KBM-7 (cell line): ENCODE data around the gene RDH13.
"Not testable (repeated sequence)": the region's sequence is repeated elsewhere in the genome, so short reads cannot be mapped to it uniquely, and the experiment has no call there.

Experiments
- DNase-seq: peaks from one replicate; pipeline ENCODE4 v3.0.0-alpha.2; 2015
- in situ Hi-C: fragments of 300-500 bp; cut with MboI; formaldehyde crosslinking; loops from 2 replicates; pipeline ENCODE4 v1.14.3; 2020; ENCODE audit warnings: low sequenced_read_pairs, low pct_unique_long_range_greater_than_20kb, mixed read lengths

Gene RDH13

GRCh38 chr19:55032170-55032800, 30.7 kb downstream of the RDH13 start:
- no peak for DNase-seq
- in situ Hi-C loops, result no loop called here

GRCh38 chr19:55031178-55031577, 31.8 kb downstream of the RDH13 start:
- no peak for DNase-seq
- in situ Hi-C loops, result no loop called here

GRCh38 chr19:55028757-55029156, 34.2 kb downstream of the RDH13 start:
- peak; percentile 32 for DNase-seq
- in situ Hi-C loops, result no loop called here

GRCh38 chr19:55027472-55028337, 35.2 kb downstream of the RDH13 start:
- peak; percentile 34 for DNase-seq
- in situ Hi-C loops, result no loop called here

- DNase-seq, in situ Hi-C loops: not testable (repeated sequence)
These were observed 35.8 kb downstream of the RDH13 start for GRCh38 chr19:55027140-55027471.

- no peak for DNase-seq
- in situ Hi-C loops, result no loop called here
These were observed 38.8 kb downstream of the RDH13 start for GRCh38 chr19:55024111-55024510.

- DNase-seq, in situ Hi-C loops: not testable (repeated sequence)
These were observed 42.6 kb downstream of the RDH13 start for GRCh38 chr19:55020351-55020750.

- no peak for DNase-seq
- in situ Hi-C loops, result no loop called here
These were observed 44.3 kb downstream of the RDH13 start for GRCh38 chr19:55018633-55019032.

GRCh38 chr19:55018216-55018615, 44.7 kb downstream of the RDH13 start:
- in situ Hi-C loops, result no loop called here
- no peak for DNase-seq

- DNase-seq, result no peak
- in situ Hi-C loops, result no loop called here
These were observed 46.9 kb downstream of the RDH13 start for GRCh38 chr19:55016017-55016416.

- in situ Hi-C loops, result no loop called here
- DNase-seq, result no peak
These were observed 47.8 kb downstream of the RDH13 start for GRCh38 chr19:55015126-55015525.

- in situ Hi-C loops, result no loop called here
- DNase-seq, result no peak
These were observed 48.2 kb downstream of the RDH13 start for GRCh38 chr19:55014714-55015113.

GRCh38 chr19:55013596-55013995, 49.4 kb downstream of the RDH13 start:
- in situ Hi-C loops, result no loop called here
- DNase-seq, result no peak

GRCh38 chr19:55012306-55012705, 50.6 kb downstream of the RDH13 start:
- DNase-seq, result no peak
- in situ Hi-C loops, result no loop called here

GRCh38 chr19:55010561-55010960, 52.4 kb downstream of the RDH13 start:
- in situ Hi-C loops, DNase-seq: not testable (repeated sequence)

GRCh38 chr19:55008781-55009180, 54.2 kb downstream of the RDH13 start:
- DNase-seq, result not testable (repeated sequence)

GRCh38 chr19:55008189-55008588, 54.8 kb downstream of the RDH13 start:
- in situ Hi-C loops, DNase-seq: not testable (repeated sequence)

More at GRCh38 chr19:55008781-55009180, 54.2 kb downstream of the RDH13 start:
- in situ Hi-C loops, result not testable (repeated sequence)

- DNase-seq, in situ Hi-C loops: not testable (repeated sequence)
These were observed 55.4 kb downstream of the RDH13 start for GRCh38 chr19:55007537-55007936.

GRCh38 chr19:55006795-55007194, 56.2 kb downstream of the RDH13 start:
- in situ Hi-C loops, DNase-seq: not testable (repeated sequence)

- peak; percentile 99 for DNase-seq
- in situ Hi-C loops, result no loop called here
These were observed 57.1 kb downstream of the RDH13 start for GRCh38 chr19:55005684-55006488.
